A549 (cell line): Measurements from ENCODE around the gene KCNH4. TPM values are rescaled to one million over a fixed set of nuclear protein-coding genes. Genes with fewer than 3 reads are reported as not detected.

Source experiments
- ATAC-seq, 2 experiments: fragments of 200-7000 bp in 1 of 2; fragments of >200 bp in 1 of 2; cut with Nextera tagmentation in 1 of 2; cut with Tn5 transposase in 1 of 2; 3 replicates each; pipeline versions ENCODE4 v1.8.0 to v1.9.1; 2018 to 2020; ENCODE audit warnings: mild to moderate bottlenecking in 1 of 2, moderate library complexity in 1 of 2
- CTCF ChIA-PET: fragments of 300-600 bp; sonication (Branson Sonifier 250); formaldehyde crosslinking; extraction: SDS; loops from one replicate; lab custom pipeline; 2021; ENCODE audit warnings: antibody characterized with exemption, inconsistent platforms; lab: Yijun Ruan, JAX
- POLR2A ChIA-PET: fragments of 350-600 bp; formaldehyde crosslinking; extraction: SDS; loops from one replicate; lab custom pipeline; 2021; ENCODE audit warnings: antibody characterized with exemption, inconsistent platforms; lab: Yijun Ruan, JAX
- DNase-seq, 2 experiments: peaks; one replicate each; pipeline versions ENCODE4 v3.0.0 to v3.0.0-alpha.2; 2011 to 2016; ENCODE audit warnings: low read depth in 1 of 2, low spot score in 1 of 2
- FAIRE-seq: peaks from 2 replicates; lab custom pipeline; 2011; peaks lifted over from hg19 to GRCh38; lab: Jason Lieb, UNC
- H3K27ac ChIP-seq, 2 experiments: fragments of >200 bp; sonication (Bioruptor Twin); formaldehyde crosslinking; 3 replicates each; pipeline ENCODE4 v1.5.1; 2016 to 2017
- H3K4me1 ChIP-seq: fragments of >200 bp; sonication (Bioruptor Twin); formaldehyde crosslinking; 3 replicates; pipeline ENCODE4 v1.6.1; 2016
- H3K4me2 ChIP-seq: fragments of >200 bp; sonication (Bioruptor Twin); formaldehyde crosslinking; 3 replicates; pipeline ENCODE4 v1.6.1; 2016
- H3K4me3 ChIP-seq: fragments of >200 bp; sonication (Bioruptor Twin); formaldehyde crosslinking; 3 replicates; pipeline ENCODE4 v1.5.1; 2016
- H3K9me3 ChIP-seq: fragments of >200 bp; sonication (Bioruptor Twin); formaldehyde crosslinking; 3 replicates; pipeline ENCODE4 v1.6.1; 2016
- BCL3 ChIP-seq: fragments of >200 bp; sonication (Bioruptor Twin); formaldehyde crosslinking; IDR thresholded peaks from 3 replicates; pipeline ENCODE4 v1.6.1; 2016
- CBX8 ChIP-seq: fragments of 200-600 bp; sonication (generic); IDR thresholded peaks from 2 replicates; pipeline ENCODE4 v1.6.1; 2016
- CHD4 ChIP-seq: fragments of 200-600 bp; sonication (generic); IDR thresholded peaks from 2 replicates; pipeline ENCODE4 v1.6.1; 2016; ENCODE audit warnings: antibody characterized with exemption, mild to moderate bottlenecking, borderline replicate concordance
- EP300 ChIP-seq, 2 experiments: fragments of >200 bp; sonication (Bioruptor Twin); formaldehyde crosslinking; IDR thresholded peaks; 2 replicates in 1 of 2; 3 replicates in 1 of 2; pipeline ENCODE4 v1.6.1; 2016 to 2017
- FOXS1 ChIP-seq: fragments of 250-450 bp; sonication (Bioruptor Pico); IDR thresholded peaks from 2 replicates; pipeline ENCODE4 v1.5.0; 2020; ENCODE audit warnings: mild to moderate bottlenecking, moderate library complexity
- HOXB13 ChIP-seq: fragments of 250-450 bp; sonication (Bioruptor Pico); IDR thresholded peaks from 2 replicates; pipeline ENCODE4 v1.5.0; 2020; ENCODE audit warnings: low read depth, mild to moderate bottlenecking, moderate library complexity
- JUNB ChIP-seq: fragments of >200 bp; sonication (Bioruptor Twin); formaldehyde crosslinking; IDR thresholded peaks from 2 replicates; pipeline ENCODE4 v1.6.1; 2016
- KDM1A ChIP-seq: fragments of 200-600 bp; sonication (generic); IDR thresholded peaks from 2 replicates; pipeline ENCODE4 v1.6.1; 2016; ENCODE audit warnings: low read depth, mild to moderate bottlenecking
- MAX ChIP-seq: IDR thresholded peaks from 2 replicates; pipeline ENCODE4 v1.6.1; 2012
- MAZ ChIP-seq: fragments of 150-350 bp; IDR thresholded peaks from 2 replicates; pipeline ENCODE4 v1.6.1; 2014; ENCODE audit warnings: antibody characterized with exemption, low read depth, low read length, borderline replicate concordance
- MYC ChIP-seq: IDR thresholded peaks from 2 replicates; pipeline ENCODE4 v1.6.1; 2012; ENCODE audit warnings: mild to moderate bottlenecking, inconsistent platforms, low read length, improper control_type of control experiment, borderline replicate concordance
- NFE2L2 ChIP-seq: fragments of 150-350 bp; conservative IDR thresholded peaks from 2 replicates; pipeline ENCODE4 v1.6.1; 2014; ENCODE audit warnings: low read length
- NPAS2 ChIP-seq: fragments of 250-450 bp; sonication (Bioruptor Pico); IDR thresholded peaks from 2 replicates; pipeline ENCODE4 v1.8.0; 2022; ENCODE audit warnings: mild to moderate bottlenecking, moderate library complexity, borderline replicate concordance
- NR3C1 ChIP-seq: fragments of >200 bp; sonication (Bioruptor Twin); formaldehyde crosslinking; IDR thresholded peaks from 3 replicates; pipeline ENCODE4 v1.6.1; 2017
- PHF8 ChIP-seq: fragments of 200-600 bp; sonication (generic); IDR thresholded peaks from 2 replicates; pipeline ENCODE4 v1.6.1; 2016; ENCODE audit warnings: low read depth, mild to moderate bottlenecking, antibody characterized with exemption, moderate library complexity, borderline replicate concordance
- POLR2A ChIP-seq: IDR thresholded peaks from 2 replicates; pipeline ENCODE4 v1.6.1; 2012; ENCODE audit warnings: mild to moderate bottlenecking, low read length
- RFX5 ChIP-seq: fragments of 450-650 bp; IDR thresholded peaks from 2 replicates; pipeline ENCODE4 v1.7.1; 2014; ENCODE audit warnings: antibody characterized with exemption, mild to moderate bottlenecking, moderate library complexity
- TFCP2L1 ChIP-seq: fragments of 250-450 bp; sonication (Bioruptor Pico); IDR thresholded peaks from 2 replicates; pipeline ENCODE4 v1.5.0; 2021; ENCODE audit warnings: mild to moderate bottlenecking
- ZFP36 ChIP-seq: fragments of 450-650 bp; IDR thresholded peaks from 2 replicates; pipeline ENCODE4 v1.6.1; 2014; ENCODE audit warnings: borderline replicate concordance; ENCODE audit not compliant: partially characterized antibody
- WGBS: methylation state at CpG from one replicate; pipeline ENCODE4 v1.1.6; 2017; ENCODE audit errors: missing lambda C conversion rate; 5-methylcytosine and 5-hydroxymethylcytosine counted together
- polyA plus RNA-seq, 4 experiments: library from polyadenylated mRNA; depleted of rRNA in 3 of 4; stranded (reverse); fragments of >200 nt; fragmentation: RNase III in 1 of 4; extraction: RNeasy Plus Mini Kit Qiagen cat#74134 plus additional on column Dnase treatment in 1 of 4; gene quantifications; 2 replicates in 3 of 4; 3 replicates in 1 of 4; pipeline ENCODE4 v1.2.3, GENCODE V29; 2011 to 2017
- TF ChIP-seq, protein P1 (sequence below): fragments of 200-600 bp; sonication (generic); IDR thresholded peaks from 2 replicates; pipeline ENCODE4 v1.6.1; 2016; ENCODE audit warnings: antibody characterized with exemption, mild to moderate bottlenecking, moderate library complexity
- TF ChIP-seq, protein P2 (sequence below): fragments of >200 bp; sonication (Bioruptor Twin); formaldehyde crosslinking; IDR thresholded peaks from 3 replicates; pipeline ENCODE4 v1.5.1; 2016

Gene KCNH4
- polyA plus RNA-seq, 2 of the 4 experiments (the other 2 are of a cell fraction) = 0.25 to 0.37 TPM

GRCh38 chr17:42120161-42120769 is 60.7 kb downstream of the KCNH4 start:
- ChIA-PET CTCF (interaction anchor here (0.6 to 39.5 kb wide), 21 partner anchors 10 to 407 kb away, joined by 3 to 658 read pairs (median 7); partner anchors contain the start of genes CNP, DNAJC7, GHDC and HCRT), POLR2A (interaction anchor here (0.6 to 1.6 kb wide), 9 partner anchors 13 to 455 kb away, joined by 3 to 10 read pairs (median 5); partner anchors contain the start of genes CNP and ODAD4)
- ATAC-seq (peak; percentile 0 to 5; a peak in 3 of 6 replicates), DNase-seq (no peak), FAIRE-seq (peak; percentile 18)
- H3K4me3 ChIP-seq = peak overlapping the region; percentile 93
- H3K4me1 ChIP-seq = peaks cover 16% of the 10 kb centered on the region
- H3K9me3 ChIP-seq = no peaks in the 10 kb centered on the region
- no peak for TF ChIP-seq RFX5
- TF ChIP-seq FOXS1 (CRISPR knock-in tag) = no peak
- TF ChIP-seq CBX8 = no peak
- no peak for TF ChIP-seq TFCP2L1 (CRISPR knock-in tag)
- TF ChIP-seq, protein P1, sequence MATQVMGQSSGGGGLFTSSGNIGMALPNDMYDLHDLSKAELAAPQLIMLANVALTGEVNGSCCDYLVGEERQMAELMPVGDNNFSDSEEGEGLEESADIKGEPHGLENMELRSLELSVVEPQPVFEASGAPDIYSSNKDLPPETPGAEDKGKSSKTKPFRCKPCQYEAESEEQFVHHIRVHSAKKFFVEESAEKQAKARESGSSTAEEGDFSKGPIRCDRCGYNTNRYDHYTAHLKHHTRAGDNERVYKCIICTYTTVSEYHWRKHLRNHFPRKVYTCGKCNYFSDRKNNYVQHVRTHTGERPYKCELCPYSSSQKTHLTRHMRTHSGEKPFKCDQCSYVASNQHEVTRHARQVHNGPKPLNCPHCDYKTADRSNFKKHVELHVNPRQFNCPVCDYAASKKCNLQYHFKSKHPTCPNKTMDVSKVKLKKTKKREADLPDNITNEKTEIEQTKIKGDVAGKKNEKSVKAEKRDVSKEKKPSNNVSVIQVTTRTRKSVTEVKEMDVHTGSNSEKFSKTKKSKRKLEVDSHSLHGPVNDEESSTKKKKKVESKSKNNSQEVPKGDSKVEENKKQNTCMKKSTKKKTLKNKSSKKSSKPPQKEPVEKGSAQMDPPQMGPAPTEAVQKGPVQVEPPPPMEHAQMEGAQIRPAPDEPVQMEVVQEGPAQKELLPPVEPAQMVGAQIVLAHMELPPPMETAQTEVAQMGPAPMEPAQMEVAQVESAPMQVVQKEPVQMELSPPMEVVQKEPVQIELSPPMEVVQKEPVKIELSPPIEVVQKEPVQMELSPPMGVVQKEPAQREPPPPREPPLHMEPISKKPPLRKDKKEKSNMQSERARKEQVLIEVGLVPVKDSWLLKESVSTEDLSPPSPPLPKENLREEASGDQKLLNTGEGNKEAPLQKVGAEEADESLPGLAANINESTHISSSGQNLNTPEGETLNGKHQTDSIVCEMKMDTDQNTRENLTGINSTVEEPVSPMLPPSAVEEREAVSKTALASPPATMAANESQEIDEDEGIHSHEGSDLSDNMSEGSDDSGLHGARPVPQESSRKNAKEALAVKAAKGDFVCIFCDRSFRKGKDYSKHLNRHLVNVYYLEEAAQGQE = no peak
- TF ChIP-seq POLR2A = no peak
- no peak for TF ChIP-seq JUNB
- TF ChIP-seq NPAS2 = no peak
- no peak for TF ChIP-seq EP300 (IDR thresholded peaks at IDR 0.05)
- no peak for TF ChIP-seq CHD4
- no peak for TF ChIP-seq MAZ
- TF ChIP-seq, protein P2, sequence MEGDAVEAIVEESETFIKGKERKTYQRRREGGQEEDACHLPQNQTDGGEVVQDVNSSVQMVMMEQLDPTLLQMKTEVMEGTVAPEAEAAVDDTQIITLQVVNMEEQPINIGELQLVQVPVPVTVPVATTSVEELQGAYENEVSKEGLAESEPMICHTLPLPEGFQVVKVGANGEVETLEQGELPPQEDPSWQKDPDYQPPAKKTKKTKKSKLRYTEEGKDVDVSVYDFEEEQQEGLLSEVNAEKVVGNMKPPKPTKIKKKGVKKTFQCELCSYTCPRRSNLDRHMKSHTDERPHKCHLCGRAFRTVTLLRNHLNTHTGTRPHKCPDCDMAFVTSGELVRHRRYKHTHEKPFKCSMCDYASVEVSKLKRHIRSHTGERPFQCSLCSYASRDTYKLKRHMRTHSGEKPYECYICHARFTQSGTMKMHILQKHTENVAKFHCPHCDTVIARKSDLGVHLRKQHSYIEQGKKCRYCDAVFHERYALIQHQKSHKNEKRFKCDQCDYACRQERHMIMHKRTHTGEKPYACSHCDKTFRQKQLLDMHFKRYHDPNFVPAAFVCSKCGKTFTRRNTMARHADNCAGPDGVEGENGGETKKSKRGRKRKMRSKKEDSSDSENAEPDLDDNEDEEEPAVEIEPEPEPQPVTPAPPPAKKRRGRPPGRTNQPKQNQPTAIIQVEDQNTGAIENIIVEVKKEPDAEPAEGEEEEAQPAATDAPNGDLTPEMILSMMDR = no peak
- no peak for TF ChIP-seq BCL3
- TF ChIP-seq KDM1A = no peak
- TF ChIP-seq HOXB13 (CRISPR knock-in tag) = no peak
- peak overlapping the region; percentile 94 to 98 for H3K27ac ChIP-seq
- H3K4me2 ChIP-seq = peak overlapping the region; percentile 96
- WGBS = 50% methylated on average over 7 of the region's 7 CpGs

- TF ChIP-seq MYC (no peak), FOXS1 (CRISPR knock-in tag) (no peak), CBX8 (no peak), PHF8 (no peak), MAX (no peak), ZFP36 (no peak), NR3C1 (no peak), NFE2L2 (no peak)
- TF ChIP-seq, protein P2 = no peak
- DNase-seq (no peak), ATAC-seq (no peak), FAIRE-seq (no peak)
- POLR2A ChIA-PET = no interaction called here
- H3K9me3 ChIP-seq = no peaks in the 10 kb centered on the region
- H3K27ac ChIP-seq = no peak overlapping the region
- H3K4me1 ChIP-seq = peaks cover 16% of the 10 kb centered on the region
- no peak overlapping the region for H3K4me3 ChIP-seq
- CTCF ChIA-PET = interaction anchor here (0.7 to 39.5 kb wide), 31 partner anchors 11 to 308 kb away, joined by 3 to 658 read pairs (median 5); partner anchors contain the start of genes CNP, DNAJC7, GHDC and KCNH4
- 84% methylated on average over 18 of the region's 18 CpGs for WGBS
- H3K4me2 ChIP-seq = no peak overlapping the region
Observed at GRCh38 chr17:42119301-42119700, 61.6 kb downstream of the KCNH4 start.
